Activated naive CD4-positive, alpha-beta T cell treated with anti-CD3 and anti-CD28 coated beads, Interleukin-2, amount 50 U/mL, for 16 hours (primary cell): ENCODE measurements around the gene IFIT3.
"Not testable (repeated sequence)": the region's sequence is repeated elsewhere in the genome, so short reads cannot be mapped to it uniquely, and the experiment has no call there.

Experiments
- DNase-seq: peaks from one replicate; pipeline ENCODE4 v3.0.0-alpha.2; 2020

Gene IFIT3

GRCh38 chr10:89327803-89328441, at the start of gene IFIT3:
IFIT3 (plus strand) TSS chr10:89327997; CDS start chr10:89328074, 77 bp downstream.
- DNase-seq, result no peak

GRCh38 chr10:89278034-89278535, 49.7 kb upstream of the IFIT3 start:
- DNase-seq, result no peak

- DNase-seq, result no peak
These were observed 48.9 kb upstream of the IFIT3 start for GRCh38 chr10:89278900-89279392.

GRCh38 chr10:89279421-89279869, 48.4 kb upstream of the IFIT3 start:
- no peak for DNase-seq

- no peak for DNase-seq
These were observed 47.3 kb upstream of the IFIT3 start for GRCh38 chr10:89280508-89280907.

- no peak for DNase-seq
These were observed 46.0 kb upstream of the IFIT3 start for GRCh38 chr10:89281606-89282395.

GRCh38 chr10:89283025-89283935, 44.5 kb upstream of the IFIT3 start:
- DNase-seq, result no peak

GRCh38 chr10:89283936-89284475, 43.8 kb upstream of the IFIT3 start:
- DNase-seq, result no peak

- DNase-seq, result not testable (repeated sequence)
These were observed 43.1 kb upstream of the IFIT3 start for GRCh38 chr10:89284711-89285110.

- not testable (repeated sequence) for DNase-seq
These were observed 42.5 kb upstream of the IFIT3 start for GRCh38 chr10:89285303-89285702.

GRCh38 chr10:89294721-89295239, 33.0 kb upstream of the IFIT3 start:
- DNase-seq, result no peak

- DNase-seq, result no peak
These were observed 32.2 kb upstream of the IFIT3 start for GRCh38 chr10:89295597-89295996.

GRCh38 chr10:89296220-89296648, 31.6 kb upstream of the IFIT3 start:
- no peak for DNase-seq

GRCh38 chr10:89297356-89297755, 30.4 kb upstream of the IFIT3 start:
- no peak for DNase-seq

GRCh38 chr10:89297791-89298190, 30.0 kb upstream of the IFIT3 start:
- no peak for DNase-seq

- DNase-seq, result no peak
These were observed 28.8 kb upstream of the IFIT3 start for GRCh38 chr10:89299031-89299430.

- no peak for DNase-seq
These were observed 26.6 kb upstream of the IFIT3 start for GRCh38 chr10:89301232-89301631.

- DNase-seq, result no peak
These were observed 25.9 kb upstream of the IFIT3 start, which contains the start of gene IFIT2 for GRCh38 chr10:89301721-89302445. IFIT2 (plus strand) TSS chr10:89302046; CDS start chr10:89302124, 78 bp downstream.

- DNase-seq, result no peak
These were observed 25.2 kb upstream of the IFIT3 start for GRCh38 chr10:89302625-89303024.

GRCh38 chr10:89303161-89303560, 24.6 kb upstream of the IFIT3 start:
- no peak for DNase-seq

GRCh38 chr10:89304026-89304425, 23.8 kb upstream of the IFIT3 start:
- DNase-seq, result no peak
